Esophagus (tissue), 2 donors: Measurements from ENCODE around the gene MIF. TPM values are rescaled to one million over a fixed set of nuclear protein-coding genes. Genes with fewer than 3 reads are reported as not detected.
"Not testable (repeated sequence)": the region's sequence is repeated elsewhere in the genome, so short reads cannot be mapped to it uniquely, and the experiment has no call there.

Experiments
- H3K27ac ChIP-seq, 2 donors: one replicate each; pipeline ENCODE4 v1.5.1; 2013; ENCODE audit warnings: low read depth in 2 of 2, mild to moderate bottlenecking in 2 of 2, inconsistent platforms in 1 of 2, low read length in 1 of 2, moderate library complexity in 1 of 2
- H3K27me3 ChIP-seq, 2 donors: one replicate each; pipeline ENCODE4 v1.6.1; 2013; ENCODE audit warnings: low read length in 2 of 2, control low read depth in 1 of 2, mild to moderate bottlenecking in 1 of 2; ENCODE audit not compliant: insufficient read depth in 2 of 2, control insufficient read depth in 1 of 2
- H3K36me3 ChIP-seq, 2 donors: one replicate each; pipeline ENCODE4 v1.6.1; 2013; ENCODE audit warnings: low read length in 1 of 2; ENCODE audit not compliant: control insufficient read depth in 2 of 2, insufficient read depth in 2 of 2
- H3K4me1 ChIP-seq, 2 donors: one replicate each; pipeline ENCODE4 v1.6.1; 2013; ENCODE audit warnings: low read length in 1 of 2; ENCODE audit not compliant: control insufficient read depth in 2 of 2, insufficient read depth in 2 of 2
- H3K4me3 ChIP-seq, 2 donors: one replicate each; pipeline ENCODE4 v1.5.1; 2013; ENCODE audit warnings: low read length in 2 of 2, mild to moderate bottlenecking in 2 of 2, low read depth in 1 of 2, moderate library complexity in 1 of 2
- H3K9me3 ChIP-seq, 2 donors: one replicate each; pipeline ENCODE4 v1.6.1; 2013; ENCODE audit warnings: mild to moderate bottlenecking in 2 of 2, low read depth in 1 of 2, low read length in 1 of 2, moderate library complexity in 1 of 2; ENCODE audit not compliant: control insufficient read depth in 2 of 2, insufficient read depth in 1 of 2
- WGBS, 2 donors: extraction: QIAGEN DNeasy Blood & Tissue Kit; methylation state at CpG; one replicate each; pipeline ENCODE4 v1.1.7; 2013; 5-methylcytosine and 5-hydroxymethylcytosine counted together
- polyA plus RNA-seq, 2 donors: library from polyadenylated mRNA; stranded (reverse); fragments of 200-250 nt; gene quantifications; one replicate each; pipeline ENCODE4 v1.2.3, GENCODE V29; 2013
- donor health status: healthy with polysubstance abuse.
- donor health status: Bipolar disorder and iron deficiency.

MIF gene
- polyA plus RNA-seq, 2 donors: 706 to 1,271 TPM

- WGBS, 2 donors: 87 to 94% methylated on average over 3 of the region's 3 CpGs
- H3K36me3 ChIP-seq: no peaks in the 10 kb centered on the region
- H3K27ac ChIP-seq: no peak overlapping the region
- no peaks in the 10 kb centered on the region for H3K9me3 ChIP-seq
- no peak overlapping the region for H3K4me3 ChIP-seq
- H3K4me1 ChIP-seq: peaks cover 0 to 2% of the 10 kb centered on the region in 2 donors
- H3K27me3 ChIP-seq: no peaks in the 10 kb centered on the region
Observed at GRCh38 chr22:23910496-23911190, 16.5 kb downstream of the MIF start.

- no peak overlapping the region for H3K27ac ChIP-seq
- no peaks in the 10 kb centered on the region for H3K27me3 ChIP-seq
- no peaks in the 10 kb centered on the region for H3K9me3 ChIP-seq
- H3K4me3 ChIP-seq: no peak overlapping the region
- H3K36me3 ChIP-seq: no peaks in the 10 kb centered on the region
- H3K4me1 ChIP-seq: peaks cover 0 to 2% of the 10 kb centered on the region in 2 donors
- WGBS, 2 donors: 90 to 91% methylated on average over 12 of the region's 12 CpGs
Observed at GRCh38 chr22:23911318-23911980, 17.3 kb downstream of the MIF start.

GRCh38 chr22:23912293-23912903 is 18.2 kb downstream of the MIF start:
- H3K36me3 ChIP-seq: no peaks in the 10 kb centered on the region
- no peak overlapping the region for H3K4me3 ChIP-seq
- no peaks in the 10 kb centered on the region for H3K9me3 ChIP-seq
- no peaks in the 10 kb centered on the region for H3K27me3 ChIP-seq
- H3K27ac ChIP-seq: no peak overlapping the region
- H3K4me1 ChIP-seq: peaks cover 0 to 4% of the 10 kb centered on the region in 2 donors
- 91 to 94% methylated on average over 9 of the region's 9 CpGs for WGBS, 2 donors

DNA sequence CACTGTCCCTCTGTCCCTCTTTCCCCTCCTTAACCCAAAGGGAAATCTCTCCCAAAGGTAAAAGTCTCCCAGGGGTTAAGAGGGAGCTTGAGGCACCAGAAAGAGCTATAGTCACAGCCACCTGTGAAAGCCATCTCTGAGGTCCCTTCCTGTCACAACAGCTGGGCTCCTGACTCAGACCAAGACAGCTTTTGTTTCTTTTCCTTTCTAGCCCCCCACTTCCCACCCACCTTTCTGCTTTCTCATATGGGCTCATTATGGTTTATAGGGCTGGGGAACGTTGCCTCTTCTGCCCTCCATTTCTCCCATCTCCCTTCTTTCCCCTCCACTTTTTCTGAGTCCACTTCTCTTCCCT is 19.1 kb downstream of the MIF start:
- Histone ChIP-seq H3K27me3 (no peaks in the 10 kb centered on the region), H3K4me1 (peaks cover 0 to 4% of the 10 kb centered on the region in 2 donors), H3K9me3 (no peaks in the 10 kb centered on the region), H3K4me3 (peak overlapping the region; percentile 62 to 65), H3K36me3 (no peaks in the 10 kb centered on the region), H3K27ac (peak overlapping the region; percentile 89 to 91)
- WGBS, 2 donors: 0 to 6% methylated on average over 1 of the region's 1 CpG

DNA sequence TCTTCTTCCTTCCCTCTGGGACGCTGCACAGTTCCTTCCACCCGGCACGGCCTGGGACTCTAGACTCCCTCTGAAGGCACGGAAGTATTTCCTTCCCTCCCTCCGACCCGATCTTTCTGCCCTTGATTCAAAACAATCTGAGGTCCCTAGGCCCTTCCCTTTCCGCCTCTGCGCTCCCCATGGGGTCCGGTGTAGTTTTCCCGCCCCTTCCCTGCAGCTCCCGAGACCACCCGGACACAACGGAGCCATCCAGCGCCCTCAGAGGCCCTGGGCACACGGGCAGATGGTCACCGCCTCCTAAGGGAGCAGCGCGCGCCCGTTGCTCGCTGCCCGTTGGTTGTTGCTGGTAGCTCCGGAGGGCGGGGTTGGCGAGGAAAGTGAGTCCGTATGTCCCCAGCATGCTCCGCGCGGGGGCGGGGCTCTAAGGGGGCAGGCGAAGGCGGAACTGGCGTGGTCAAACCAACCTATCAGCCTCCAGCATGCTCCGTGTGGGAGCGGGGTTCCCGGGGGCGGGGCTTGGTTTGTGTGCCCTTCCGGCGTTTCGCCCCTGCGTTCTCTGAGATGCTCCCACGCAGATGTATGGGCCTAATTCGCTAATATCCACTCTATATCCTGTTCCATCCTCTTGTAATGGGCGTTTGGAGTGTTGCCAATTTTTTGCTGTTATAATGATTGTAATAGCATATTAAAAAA is 19.6 kb downstream of the MIF start:
- Histone ChIP-seq H3K4me3 (peak overlapping the region; percentile 62 to 65), H3K9me3 (no peaks in the 10 kb centered on the region), H3K27me3 (no peaks in the 10 kb centered on the region), H3K4me1 (peaks cover 0 to 4% of the 10 kb centered on the region in 2 donors), H3K27ac (peak overlapping the region; percentile 89 to 91), H3K36me3 (no peaks in the 10 kb centered on the region)
- 0 to 1% methylated on average over 44 of the region's 44 CpGs for WGBS, 2 donors

DNA sequence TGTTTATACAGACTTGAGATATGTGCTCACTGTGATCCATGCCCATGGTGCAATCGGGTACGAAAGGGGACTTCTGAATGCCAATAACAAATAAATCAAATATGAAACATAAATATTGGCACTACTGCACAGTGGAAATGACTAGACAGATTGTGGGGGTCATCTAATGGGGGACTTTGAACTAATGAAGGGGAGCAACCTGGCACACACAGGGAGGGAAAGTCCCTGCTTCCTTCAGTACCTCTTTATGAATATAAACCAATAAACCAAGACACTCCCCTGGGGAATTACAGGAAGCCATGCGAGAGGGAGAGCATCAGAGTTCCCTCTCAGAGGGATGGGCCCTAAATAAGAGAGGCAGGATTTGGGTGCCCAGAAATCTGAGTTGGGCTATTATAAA is 21.1 kb downstream of the MIF start:
- Histone ChIP-seq H3K4me3 (no peak overlapping the region), H3K9me3 (no peaks in the 10 kb centered on the region), H3K4me1 (peaks cover 0 to 4% of the 10 kb centered on the region in 2 donors), H3K27ac (no peak overlapping the region), H3K27me3 (no peaks in the 10 kb centered on the region), H3K36me3 (no peaks in the 10 kb centered on the region)
- WGBS, 2 donors: 79 to 88% methylated on average over 3 of the region's 3 CpGs

- not testable (repeated sequence) for H3K27me3 ChIP-seq, H3K36me3 ChIP-seq, H3K27ac ChIP-seq, H3K4me3 ChIP-seq, H3K9me3 ChIP-seq, H3K4me1 ChIP-seq
- 72 to 94% methylated on average over 1 of the region's 1 CpG for WGBS, 2 donors
Observed at GRCh38 chr22:23920267-23920611, 26.1 kb downstream of the MIF start.

DNA sequence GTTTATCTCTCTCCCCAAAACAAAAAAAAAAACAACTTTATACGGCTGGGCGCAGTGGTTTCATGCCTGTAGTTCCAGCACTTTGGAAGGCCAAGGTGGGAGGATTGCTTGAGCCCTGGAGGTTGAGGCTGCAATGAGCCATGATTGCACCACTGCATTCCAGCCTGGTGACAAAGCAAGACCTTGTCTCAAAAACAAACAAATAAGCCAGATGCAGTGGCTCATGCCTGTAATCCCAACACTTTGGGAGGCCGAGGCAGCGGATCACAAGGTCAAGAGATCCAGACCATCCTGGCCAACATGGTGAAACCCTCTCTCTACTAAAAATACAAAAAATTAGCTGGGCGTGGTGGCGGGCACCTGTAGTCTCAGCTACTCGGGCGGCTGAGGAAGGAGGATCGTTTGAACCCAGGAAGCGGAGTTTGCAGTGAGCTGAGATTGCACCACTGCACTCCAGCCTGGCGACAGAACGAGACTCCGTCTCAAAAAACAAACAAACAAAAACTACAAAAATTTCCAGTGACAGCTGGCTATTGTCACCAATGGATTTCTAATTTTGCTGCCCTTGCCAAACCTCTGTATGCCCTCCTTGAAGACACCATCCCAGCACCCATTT is 27.5 kb downstream of the MIF start:
- H3K4me1 ChIP-seq, H3K27me3 ChIP-seq, H3K36me3 ChIP-seq: not testable (repeated sequence)

GRCh38 chr22:23922921-23923320 is 28.7 kb downstream of the MIF start:
- Histone ChIP-seq H3K4me3 (no peak overlapping the region), H3K4me1 (no peaks in the 10 kb centered on the region), H3K27me3 (no peaks in the 10 kb centered on the region), H3K36me3 (peaks cover 0 to 4% of the 10 kb centered on the region in 2 donors), H3K27ac (no peak overlapping the region), H3K9me3 (no peaks in the 10 kb centered on the region)
- 65 to 71% methylated on average over 2 of the region's 2 CpGs for WGBS, 2 donors

More for the DNA sequence above, 27.5 kb downstream of the MIF start:
- H3K27ac ChIP-seq, H3K9me3 ChIP-seq, H3K4me3 ChIP-seq: not testable (repeated sequence)
- 90% methylated on average over 13 of the region's 13 CpGs for WGBS, 2 donors
